GM12878 (cell line): ENCODE data around the gene KATNIP.

ENCODE experiments used
- CTCF ChIP-seq, 3 experiments: IDR thresholded peaks in 2 of 3; conservative IDR thresholded peaks in 1 of 3; 2 replicates each; pipeline ENCODE4 v1.5.1; 2011; ENCODE audit warnings: low read depth in 3 of 3, low read length in 3 of 3, mild to moderate bottlenecking in 3 of 3, control low read depth in 2 of 3, moderate library complexity in 2 of 3, inconsistent platforms in 1 of 3, mixed read lengths in 1 of 3; ENCODE audit not compliant: control insufficient read depth in 2 of 3, insufficient read depth in 1 of 3; ENCODE audit errors: extremely low read depth in 1 of 3
- DPF2 ChIP-seq: fragments of 450-650 bp; IDR thresholded peaks from 2 replicates; pipeline ENCODE4 v1.6.1; 2017; ENCODE audit warnings: mild to moderate bottlenecking
- HDAC6 ChIP-seq: fragments of 200-600 bp; sonication (generic); IDR thresholded peaks from one replicate; pipeline ENCODE4 v1.8.0; 2017; ENCODE audit warnings: antibody characterized with exemption; ENCODE audit not compliant: unreplicated experiment
- POLR2A ChIP-seq: IDR thresholded peaks from 2 replicates; pipeline ENCODE4 v1.6.1; 2011; ENCODE audit warnings: low read depth, mild to moderate bottlenecking, low read length
- SIN3A ChIP-seq: IDR thresholded peaks from 2 replicates; pipeline ENCODE4 v1.6.1; 2012; ENCODE audit warnings: low read depth, low read length, improper control_type of control experiment
- SMARCA5 ChIP-seq: fragments of 450-650 bp; IDR thresholded peaks from 2 replicates; pipeline ENCODE4 v1.6.1; 2017; ENCODE audit warnings: mild to moderate bottlenecking
- SP1 ChIP-seq: IDR thresholded peaks from one replicate; pipeline ENCODE4 v1.6.1; 2011; ENCODE audit warnings: low read depth, low read length

GRCh38 chr16:27558932-27559331 is 9.0 kb downstream of the KATNIP start:
- TF ChIP-seq SP1, result no peak
- TF ChIP-seq CTCF (IDR thresholded peaks at IDR 0.05 in 2 of 3, conservative IDR thresholded peaks at IDR 0.05 in 1 of 3; ENCODE audit: control insufficient read depth in 2 of 3, extremely low read depth in 1 of 3, insufficient read depth in 1 of 3, low read depth in 3 of 3, low read length in 3 of 3), result no peak
- TF ChIP-seq HDAC6, result no peak
- no peak for TF ChIP-seq SMARCA5
- no peak for TF ChIP-seq POLR2A
- no peak for TF ChIP-seq SIN3A
- no peak for TF ChIP-seq DPF2
